Activated CD8-positive, alpha-beta memory T cell treated with anti-CD3 and anti-CD28 coated beads, Interleukin-2, amount 10 ng/mL, durations not matched to agents 7 days and 5 days (primary cell): ENCODE measurements around the gene UBN1. TPM values are rescaled to one million over a fixed set of nuclear protein-coding genes. Genes with fewer than 3 reads are reported as not detected.
A peak's percentile ranks its signal among the peaks of the same experiment; 100 is the strongest.

Experiments used
- ATAC-seq: fragments of 150-1000 bp; cut with Tn5 transposase; one replicate; pipeline ENCODE4 v1.10.0; 2021; ENCODE audit warnings: moderate library complexity
- CTCF ChIA-PET: fragments of 350-600 bp; sonication (Branson Sonifier 250); formaldehyde crosslinking; loops from one replicate; lab custom pipeline; 2021; ENCODE audit warnings: antibody characterized with exemption; lab: Charles Lee
- DNase-seq: peaks from one replicate; pipeline ENCODE4 v3.0.0-alpha.2; 2020
- H3K27ac Mint-ChIP-seq: one replicate; pipeline ENCODE4 v1.8.0; 2021; ENCODE audit warnings: mild to moderate bottlenecking, mixed read lengths
- H3K27me3 Mint-ChIP-seq: one replicate; pipeline ENCODE4 v1.8.0; 2021; ENCODE audit warnings: mixed read lengths
- H3K36me3 Mint-ChIP-seq: one replicate; pipeline ENCODE4 v1.8.0; 2021; ENCODE audit warnings: mild to moderate bottlenecking, mixed read lengths
- H3K4me1 Mint-ChIP-seq: one replicate; pipeline ENCODE4 v1.8.0; 2021; ENCODE audit warnings: mixed read lengths
- H3K4me3 Mint-ChIP-seq: one replicate; pipeline ENCODE4 v1.8.0; 2021; ENCODE audit warnings: mild to moderate bottlenecking, moderate library complexity, mixed read lengths
- H3K9me3 Mint-ChIP-seq: one replicate; pipeline ENCODE4 v1.8.0; 2022; ENCODE audit warnings: low read depth, mixed read lengths
- total RNA-seq, 2 experiments: library from RNA; stranded (reverse); gene quantifications; one replicate each; pipeline ENCODE4 v1.2.3, GENCODE V29; 2021

Gene UBN1
- 10 to 100 TPM; 45.1 to 46.3 TPM for total RNA-seq

- Mint-ChIP-seq H3K9me3 (no peaks in the 10 kb centered on the region), H3K4me3 (peak within 1 kb of the TSS; percentile 87), H3K4me1 (peaks cover 52% of the 10 kb centered on the region), H3K27me3 (no peaks in the 10 kb centered on the region), H3K36me3 (peaks cover 22% of the 10 kb centered on the region), H3K27ac (peak within 1 kb of the TSS; percentile 87)
- CTCF ChIA-PET = interaction anchor here (0.6 to 1.3 kb wide), 2 partner anchors 9 to 481 kb away, joined by 3 to 4 read pairs; no protein-coding TSS in a partner anchor
- peak; percentile 90 for ATAC-seq
- peak; percentile 100 for DNase-seq
Measured at GRCh38 chr16:4846901-4847773, at the start of gene UBN1, which contains the start of gene GLYR1. Gene UBN1, plus strand, starts transcription at chr16:4847481. Its CDS starts 5,437 bp downstream, at chr16:4852918. Gene GLYR1, minus strand, starts transcription at chr16:4847288. Its CDS starts 23 bp downstream, at chr16:4847265.

GRCh38 chr16:4797805-4798252 is 49.5 kb upstream of the UBN1 start:
- no peak for ATAC-seq
- no peaks in the 10 kb centered on the region for H3K36me3 Mint-ChIP-seq
- H3K27me3 Mint-ChIP-seq = no peaks in the 10 kb centered on the region
- no peak overlapping the region for H3K4me3 Mint-ChIP-seq
- CTCF ChIA-PET = no interaction called here
- H3K9me3 Mint-ChIP-seq = no peaks in the 10 kb centered on the region
- H3K4me1 Mint-ChIP-seq = peaks cover 5% of the 10 kb centered on the region
- DNase-seq = no peak
- no peak overlapping the region for H3K27ac Mint-ChIP-seq

- peaks cover 8% of the 10 kb centered on the region for H3K4me1 Mint-ChIP-seq
- no peaks in the 10 kb centered on the region for H3K27me3 Mint-ChIP-seq
- CTCF ChIA-PET = no interaction called here
- no peak overlapping the region for H3K4me3 Mint-ChIP-seq
- no peaks in the 10 kb centered on the region for H3K9me3 Mint-ChIP-seq
- ATAC-seq (no peak), DNase-seq (no peak)
- H3K36me3 Mint-ChIP-seq = no peaks in the 10 kb centered on the region
- no peak overlapping the region for H3K27ac Mint-ChIP-seq
Measured at GRCh38 chr16:4798456-4798855, 48.8 kb upstream of the UBN1 start.

GRCh38 chr16:4799171-4799855 is 48.0 kb upstream of the UBN1 start:
- Mint-ChIP-seq H3K27ac (no peak overlapping the region), H3K36me3 (no peaks in the 10 kb centered on the region), H3K4me3 (no peak overlapping the region), H3K9me3 (no peaks in the 10 kb centered on the region), H3K4me1 (peaks cover 10% of the 10 kb centered on the region), H3K27me3 (no peaks in the 10 kb centered on the region)
- DNase-seq (no peak), ATAC-seq (no peak)
- CTCF ChIA-PET = no interaction called here

GRCh38 chr16:4800290-4801041 is 46.8 kb upstream of the UBN1 start:
- DNase-seq (no peak), ATAC-seq (no peak)
- Mint-ChIP-seq H3K36me3 (peaks cover 2% of the 10 kb centered on the region), H3K27me3 (no peaks in the 10 kb centered on the region), H3K27ac (no peak overlapping the region), H3K9me3 (no peaks in the 10 kb centered on the region), H3K4me1 (peaks cover 10% of the 10 kb centered on the region), H3K4me3 (no peak overlapping the region)
- CTCF ChIA-PET = interaction anchor here (0.5 to 2.7 kb wide), 2 partner anchors 32 to 33 kb away, joined by 3 to 12 read pairs; no protein-coding TSS in a partner anchor

- no peak for DNase-seq
- CTCF ChIA-PET = interaction anchor here (0.5 to 2.7 kb wide), 3 partner anchors 32 to 155 kb away, joined by 3 to 12 read pairs (median 3); no protein-coding TSS in a partner anchor
- H3K4me3 Mint-ChIP-seq = peak overlapping the region; percentile 77
- peak overlapping the region; percentile 57 for H3K27ac Mint-ChIP-seq
- ATAC-seq = no peak
- no peaks in the 10 kb centered on the region for H3K9me3 Mint-ChIP-seq
- H3K36me3 Mint-ChIP-seq = peaks cover 2% of the 10 kb centered on the region
- no peaks in the 10 kb centered on the region for H3K27me3 Mint-ChIP-seq
- peaks cover 10% of the 10 kb centered on the region for H3K4me1 Mint-ChIP-seq
Measured at GRCh38 chr16:4801051-4801961, 46.0 kb upstream of the UBN1 start.

- ATAC-seq (peak; percentile 59), DNase-seq (peak; percentile 85)
- Mint-ChIP-seq H3K4me3 (peak within 1 kb of the TSS; percentile 77), H3K27ac (peak within 1 kb of the TSS; percentile 72), H3K36me3 (peaks cover 4% of the 10 kb centered on the region), H3K27me3 (no peaks in the 10 kb centered on the region), H3K9me3 (no peaks in the 10 kb centered on the region), H3K4me1 (peaks cover 10% of the 10 kb centered on the region)
- CTCF ChIA-PET = interaction anchor here (0.8 to 2.7 kb wide), 5 partner anchors 10 to 154 kb away, joined by 3 to 12 read pairs (median 3); no protein-coding TSS in a partner anchor
Measured at GRCh38 chr16:4801962-4802658, 45.2 kb upstream of the UBN1 start, which contains the start of gene ROGDI. Gene ROGDI, minus strand, starts transcription at chr16:4802633. Its CDS starts 62 bp downstream, at chr16:4802571.

- CTCF ChIA-PET = interaction anchor here (0.8 to 2.7 kb wide), 4 partner anchors 10 to 34 kb away, joined by 3 to 12 read pairs (median 4); no protein-coding TSS in a partner anchor
- Mint-ChIP-seq H3K27me3 (no peaks in the 10 kb centered on the region), H3K36me3 (peaks cover 10% of the 10 kb centered on the region), H3K4me3 (peak overlapping the region; percentile 77), H3K27ac (peak overlapping the region; percentile 72), H3K4me1 (peaks cover 10% of the 10 kb centered on the region), H3K9me3 (no peaks in the 10 kb centered on the region)
- peak; percentile 94 for ATAC-seq
- peak; percentile 92 for DNase-seq
Measured at GRCh38 chr16:4802659-4803287, 44.5 kb upstream of the UBN1 start.

GRCh38 chr16:4803401-4803844 is 43.9 kb upstream of the UBN1 start:
- CTCF ChIA-PET = interaction anchor here (1.0 to 2.7 kb wide), 3 partner anchors 9 to 35 kb away, joined by 3 to 12 read pairs (median 6); no protein-coding TSS in a partner anchor
- H3K4me1 Mint-ChIP-seq = peaks cover 10% of the 10 kb centered on the region
- no peaks in the 10 kb centered on the region for H3K9me3 Mint-ChIP-seq
- peak overlapping the region; percentile 77 for H3K4me3 Mint-ChIP-seq
- DNase-seq = no peak
- H3K27me3 Mint-ChIP-seq = no peaks in the 10 kb centered on the region
- peaks cover 10% of the 10 kb centered on the region for H3K36me3 Mint-ChIP-seq
- no peak overlapping the region for H3K27ac Mint-ChIP-seq
- no peak for ATAC-seq

GRCh38 chr16:4803898-4804762 is 43.2 kb upstream of the UBN1 start:
- no peak for DNase-seq
- H3K36me3 Mint-ChIP-seq = peaks cover 12% of the 10 kb centered on the region
- peaks cover 10% of the 10 kb centered on the region for H3K4me1 Mint-ChIP-seq
- H3K9me3 Mint-ChIP-seq = no peaks in the 10 kb centered on the region
- H3K27me3 Mint-ChIP-seq = no peaks in the 10 kb centered on the region
- H3K4me3 Mint-ChIP-seq = no peak overlapping the region
- no peak for ATAC-seq
- no peak overlapping the region for H3K27ac Mint-ChIP-seq
- CTCF ChIA-PET = interaction anchor here (1.4 kb wide), 1 partner anchor 8 kb away, joined by 6 read pairs; no protein-coding TSS in a partner anchor
